Erythroblast (primary cell): ENCODE data around the gene VPS72.

Experiments used
- GATA1 ChIP-seq: IDR thresholded peaks from 2 replicates; pipeline ENCODE4 v1.6.1; 2011; ENCODE audit warnings: low read depth, mild to moderate bottlenecking, control low read depth, low read length, moderate library complexity
- POLR2A ChIP-seq: IDR thresholded peaks from 2 replicates; pipeline ENCODE4 v1.6.1; 2011; ENCODE audit warnings: mild to moderate bottlenecking, low read length

DNA sequence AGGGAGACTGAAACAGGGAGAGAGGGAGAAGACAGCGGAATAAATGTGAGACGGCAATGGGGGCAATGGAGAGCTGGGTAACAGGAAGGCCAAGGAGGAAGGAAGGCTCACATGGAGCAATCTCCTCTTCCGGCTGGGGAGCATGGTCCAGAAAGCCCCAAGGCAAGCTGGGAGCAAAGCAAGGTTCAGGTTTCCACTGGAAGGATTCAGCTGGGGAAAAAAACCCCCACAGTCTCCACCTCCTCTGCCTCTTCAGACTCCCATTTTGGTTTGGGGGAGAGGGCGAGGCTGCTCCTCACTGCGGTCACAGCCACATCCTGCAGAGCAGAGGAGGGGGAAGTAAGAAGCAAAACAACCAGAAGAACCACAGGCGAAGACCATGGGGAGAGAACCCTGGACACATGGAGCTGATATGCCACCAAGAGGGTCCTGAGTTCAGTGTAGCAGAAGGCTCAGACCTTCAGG is 32.9 kb downstream of the VPS72 start:
- no peak for TF ChIP-seq POLR2A
- TF ChIP-seq GATA1 = no peak
